ENCODE measurements around the gene NPIPB9. TPM values are rescaled to one million over a fixed set of nuclear protein-coding genes. Genes with fewer than 3 reads are reported as not detected.
"Not testable (repeated sequence)": the region's sequence is repeated elsewhere in the genome, so short reads cannot be mapped to it uniquely, and the experiment has no call there.

The NPIPB9 gene
- 1 to 10 TPM; 3.3 to 9.5 (median 6.1) TPM for total RNA-seq

DNA sequence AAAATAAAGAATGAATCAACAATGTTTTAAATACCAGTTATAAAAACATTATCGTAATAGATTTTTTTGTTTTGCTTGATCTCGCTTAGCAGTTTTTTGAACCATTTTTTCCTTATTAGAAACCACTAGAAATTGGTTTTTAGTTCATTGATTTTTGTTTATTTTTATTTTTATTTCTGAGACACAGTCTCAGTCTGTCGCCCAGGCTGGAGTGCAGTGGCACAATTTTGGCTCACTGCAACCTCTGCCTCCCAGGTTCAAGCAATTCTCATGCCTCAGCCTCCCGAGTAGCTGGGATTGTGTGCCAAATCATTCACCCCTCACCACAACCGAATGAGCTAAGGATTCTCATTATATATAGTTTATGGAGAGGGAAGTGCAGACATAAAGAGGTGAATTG lies at the start of gene NPIPB9:
TSS of gene NPIPB9 (plus strand) at position 301 of the 400 bp plus-strand sequence.
- H3K4me3 ChIP-seq; DNase-seq (ENCODE audit: low spot score in 2 of 2); H3K27ac ChIP-seq; H3K36me3 ChIP-seq; H3K27me3 ChIP-seq; H3K9me3 ChIP-seq; H3K4me1 ChIP-seq: not testable (repeated sequence)
- WGBS: no CpG with 5 or more reads among the region's 5 CpGs

DNA sequence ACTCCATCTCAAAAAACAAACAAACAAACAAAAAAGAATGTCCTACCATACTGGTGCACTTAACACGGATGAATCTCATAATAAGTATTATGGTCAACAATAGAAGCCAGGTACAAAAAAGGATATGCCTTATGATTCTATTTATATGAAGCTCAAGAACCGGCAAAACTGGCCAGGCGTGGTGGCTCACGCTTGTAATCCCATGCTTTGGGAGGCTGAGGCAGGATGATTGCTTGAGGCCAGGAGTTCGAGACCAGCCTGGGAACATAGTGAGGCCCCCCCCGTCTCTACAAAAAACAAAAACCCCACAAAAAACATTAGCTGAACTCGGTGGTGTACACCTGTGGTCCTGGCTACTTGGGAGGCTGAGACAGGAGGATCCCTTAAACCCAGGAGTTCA lies 47.3 kb upstream of the NPIPB9 start:
- H3K27me3 ChIP-seq; DNase-seq (ENCODE audit: low spot score in 2 of 2); H3K4me3 ChIP-seq; H3K27ac ChIP-seq; H3K36me3 ChIP-seq; H3K4me1 ChIP-seq; H3K9me3 ChIP-seq: not testable (repeated sequence)
- WGBS: no CpG with 5 or more reads among the region's 7 CpGs

DNA sequence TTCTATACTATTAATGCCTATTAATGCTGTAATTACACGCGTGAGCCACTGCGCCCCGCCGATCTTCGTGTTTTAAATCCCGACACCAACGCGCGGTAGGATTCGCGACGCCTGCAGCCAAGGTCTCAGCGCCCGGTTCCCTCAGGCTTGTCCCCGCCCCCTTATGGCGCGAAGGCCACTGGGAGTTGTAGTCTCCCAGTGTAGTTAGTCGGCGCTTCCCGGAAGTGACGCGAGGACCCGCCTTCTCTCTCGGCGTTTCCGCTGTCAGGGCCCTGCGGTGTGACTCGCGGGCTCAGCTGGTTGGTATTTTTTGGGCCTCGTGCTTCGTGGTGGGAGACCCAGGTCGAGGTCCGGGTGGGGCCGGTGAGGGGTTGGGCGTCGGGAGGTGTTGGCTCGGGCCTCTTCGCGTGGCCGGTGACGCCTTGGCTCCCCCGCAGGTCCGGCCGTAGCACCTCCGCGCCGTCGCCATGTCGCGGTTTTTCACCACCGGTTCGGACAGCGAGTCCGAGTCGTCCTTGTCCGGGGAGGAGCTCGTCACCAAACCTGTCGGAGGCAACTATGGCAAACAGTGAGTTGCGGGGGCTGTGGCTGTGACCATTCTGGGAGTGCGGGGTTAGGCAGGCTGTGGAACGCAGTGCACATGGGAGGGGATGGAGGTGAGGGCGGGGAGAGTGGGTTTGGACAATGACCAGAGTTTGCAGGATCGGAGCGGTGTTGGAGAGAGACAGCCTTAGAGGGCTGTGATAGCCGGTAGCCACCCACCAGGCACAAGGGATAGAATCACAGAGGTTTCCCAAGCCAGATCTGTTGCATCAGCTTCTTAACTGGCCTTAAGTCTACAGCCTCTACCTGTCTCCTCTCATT lies 40.1 kb upstream of the NPIPB9 start, which contains the start of gene EIF3C:
TSS of gene EIF3C (plus strand) at position 245 of the 864 bp plus-strand sequence. CDS start at position 468, 223 bp downstream.
- no CpG with 5 or more reads among the region's 66 CpGs for WGBS
- H3K4me3 ChIP-seq: peak within 1 kb of the TSS; percentile 35
- not testable (repeated sequence) for H3K9me3 ChIP-seq; DNase-seq (ENCODE audit: low spot score in 2 of 2); H3K27ac ChIP-seq; H3K36me3 ChIP-seq; H3K4me1 ChIP-seq; H3K27me3 ChIP-seq

DNA sequence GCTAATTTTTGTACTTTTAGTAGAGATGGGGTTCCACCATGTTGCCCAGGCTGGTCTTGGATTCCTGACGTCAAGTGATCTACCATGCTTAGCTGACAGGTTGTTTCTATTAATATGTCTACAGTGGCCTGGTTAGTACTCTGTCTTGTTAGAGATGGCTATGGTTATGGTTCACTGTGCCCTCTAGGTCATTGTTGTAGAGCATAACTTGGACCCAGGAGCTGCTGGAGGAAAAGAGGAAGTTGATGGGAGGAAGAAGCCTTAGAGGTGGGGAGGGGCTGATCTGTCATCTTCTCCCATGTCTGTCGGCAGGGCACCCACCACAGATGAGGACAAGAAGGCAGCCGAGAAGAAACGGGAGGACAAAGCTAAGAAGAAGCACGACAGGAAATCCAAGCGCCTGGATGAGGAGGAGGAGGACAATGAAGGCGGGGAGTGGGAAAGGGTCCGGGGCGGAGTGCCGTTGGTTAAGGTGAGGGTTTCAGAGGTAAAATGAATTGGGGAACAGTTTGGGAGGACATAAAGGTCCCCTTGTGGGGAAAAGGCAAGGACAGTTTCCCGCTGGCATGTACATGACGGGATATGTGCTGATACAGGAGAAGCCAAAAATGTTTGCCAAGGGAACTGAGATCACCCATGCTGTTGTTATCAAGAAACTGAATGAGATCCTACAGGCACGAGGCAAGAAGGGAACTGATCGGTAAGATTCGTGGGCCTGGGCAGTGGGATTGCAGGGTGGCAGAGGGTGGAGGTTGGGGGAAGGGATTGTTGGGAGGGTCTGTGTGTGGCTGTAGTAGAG lies 28.5 kb upstream of the NPIPB9 start:
- H3K9me3 ChIP-seq; H3K27ac ChIP-seq; H3K27me3 ChIP-seq; H3K36me3 ChIP-seq; DNase-seq (ENCODE audit: low spot score in 2 of 2); H3K4me1 ChIP-seq; H3K4me3 ChIP-seq: not testable (repeated sequence)
- WGBS: 84% methylated on average over 13 of the region's 15 CpGs

DNA sequence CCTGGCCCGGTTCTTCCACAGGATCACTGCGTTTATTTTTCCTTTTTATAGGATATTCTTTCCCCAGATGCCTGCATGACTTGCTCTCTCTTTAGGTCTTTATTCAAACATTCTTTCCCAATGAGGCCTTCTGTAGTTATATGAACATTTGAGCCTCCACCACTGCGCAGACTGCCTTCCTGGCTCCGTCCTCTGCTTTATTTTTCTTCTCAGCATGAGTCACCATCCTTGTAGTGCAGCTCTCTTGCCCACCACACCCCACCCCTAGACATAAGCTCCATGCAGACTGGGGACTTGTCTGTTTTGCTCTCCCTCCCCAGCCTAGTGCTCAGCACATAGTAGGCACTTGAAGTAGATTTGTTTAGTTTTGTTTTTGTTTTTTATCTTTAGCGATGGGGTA lies 20.3 kb upstream of the NPIPB9 start:
- H3K36me3 ChIP-seq; H3K9me3 ChIP-seq; H3K27me3 ChIP-seq; H3K27ac ChIP-seq; H3K4me1 ChIP-seq; DNase-seq (ENCODE audit: low spot score in 2 of 2); H3K4me3 ChIP-seq: not testable (repeated sequence)
- WGBS: no CpG with 5 or more reads among the region's 5 CpGs

DNA sequence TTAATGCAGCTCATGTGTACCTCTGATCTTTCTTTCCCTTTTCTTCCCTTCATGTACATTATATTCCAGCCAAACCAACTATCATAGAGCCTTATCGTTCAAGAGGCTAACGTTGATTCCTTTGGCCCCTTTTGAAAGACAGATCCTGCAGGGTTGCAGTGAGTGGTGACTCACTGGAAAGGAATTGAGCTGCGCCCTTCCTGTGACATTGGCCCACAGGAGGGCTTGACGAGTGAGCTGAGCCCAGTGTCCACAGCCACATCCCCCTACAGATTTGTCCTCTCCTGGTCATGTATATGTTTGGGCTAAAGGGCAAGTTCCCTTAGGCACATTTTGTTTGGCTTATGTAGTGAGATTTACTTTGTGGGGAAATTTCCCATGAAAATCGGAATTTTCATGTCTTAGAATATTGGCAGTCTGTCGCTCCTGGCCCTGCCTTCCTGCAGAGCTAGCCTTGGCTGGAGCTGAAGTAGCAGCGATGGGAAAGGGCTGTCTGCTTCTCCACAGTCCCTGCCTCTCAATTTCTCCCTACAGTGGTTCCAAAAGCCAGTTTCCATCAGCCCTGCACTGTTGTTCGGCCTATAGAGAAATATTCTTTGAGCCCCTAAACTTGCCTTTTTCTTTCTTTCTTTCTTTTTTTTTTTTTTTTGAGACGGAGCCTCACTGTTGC lies 19.0 kb upstream of the NPIPB9 start:
- not testable (repeated sequence) for H3K4me3 ChIP-seq; DNase-seq (ENCODE audit: low spot score in 2 of 2); H3K4me1 ChIP-seq; H3K27ac ChIP-seq; H3K36me3 ChIP-seq; H3K9me3 ChIP-seq; H3K27me3 ChIP-seq
- no CpG with 5 or more reads among the region's 9 CpGs for WGBS

DNA sequence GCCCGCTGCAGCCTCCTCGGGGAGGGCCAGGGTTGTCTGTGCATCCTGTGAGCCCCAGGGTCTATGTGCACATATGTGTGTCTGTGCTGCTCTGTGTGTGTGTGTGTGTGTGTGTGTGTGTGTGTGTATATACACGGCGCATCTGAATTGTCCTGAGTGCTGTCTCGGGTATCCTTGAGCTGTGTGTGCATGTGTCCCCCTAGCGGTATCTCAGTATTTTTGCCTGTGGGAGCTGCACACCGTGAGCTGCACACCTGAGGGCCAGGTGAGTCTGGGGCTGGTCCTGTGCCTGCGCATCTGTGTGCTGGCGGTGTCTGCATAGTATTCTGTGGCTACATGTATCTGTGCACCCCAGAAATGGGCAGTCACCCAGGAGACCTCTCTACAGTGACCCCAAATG lies 11.8 kb upstream of the NPIPB9 start:
- WGBS: no CpG with 5 or more reads among the region's 9 CpGs

DNA sequence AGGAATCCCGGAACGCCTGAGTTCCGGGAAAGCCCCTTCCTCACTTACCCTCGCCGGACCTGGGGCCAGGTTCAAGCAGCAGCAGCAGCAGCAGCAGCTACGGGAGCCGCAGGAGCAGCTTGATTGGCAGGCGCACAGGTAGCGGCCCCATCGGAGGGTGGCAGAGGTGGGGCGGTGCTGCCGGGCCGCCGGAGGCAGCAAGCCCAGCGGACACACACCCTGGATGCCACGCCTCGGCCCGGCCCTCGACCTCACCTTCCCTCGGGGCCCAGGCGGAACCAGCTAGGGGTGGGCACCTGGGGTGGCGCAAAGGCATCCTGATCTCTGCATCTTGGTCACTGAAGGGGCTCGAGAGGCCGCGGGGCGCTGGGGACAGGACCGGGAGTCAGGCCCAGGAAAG lies 11.0 kb upstream of the NPIPB9 start:
- no CpG with 5 or more reads among the region's 27 CpGs for WGBS
- H3K4me3 ChIP-seq; DNase-seq (ENCODE audit: low spot score in 2 of 2); H3K4me1 ChIP-seq; H3K27me3 ChIP-seq; H3K36me3 ChIP-seq; H3K27ac ChIP-seq; H3K9me3 ChIP-seq: not testable (repeated sequence)

More for the DNA sequence above, 11.8 kb upstream of the NPIPB9 start:
- not testable (repeated sequence) for H3K9me3 ChIP-seq; H3K36me3 ChIP-seq; DNase-seq (ENCODE audit: low spot score in 2 of 2); H3K27me3 ChIP-seq; H3K4me1 ChIP-seq; H3K27ac ChIP-seq; H3K4me3 ChIP-seq

DNA sequence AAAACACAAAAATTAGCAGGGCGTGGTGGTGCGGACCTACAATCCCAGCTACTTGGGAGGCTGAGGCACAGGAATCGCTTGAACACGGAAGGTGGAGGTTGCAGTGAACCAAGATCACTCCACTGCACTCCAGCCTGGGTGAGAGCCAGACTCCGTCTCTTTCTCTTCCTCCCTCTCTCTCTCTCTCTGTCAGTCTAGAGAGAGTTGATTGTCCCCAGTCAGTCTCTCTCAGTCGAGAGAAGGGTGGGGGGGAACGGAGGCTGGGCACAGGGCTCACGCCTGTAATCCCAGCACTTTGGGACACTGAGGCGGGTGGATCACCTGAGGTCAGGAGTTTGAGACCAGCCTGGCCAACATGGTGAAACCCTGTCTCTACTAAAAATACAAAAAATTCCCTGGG lies 10.3 kb upstream of the NPIPB9 start:
- not testable (repeated sequence) for H3K27ac ChIP-seq; DNase-seq (ENCODE audit: low spot score in 2 of 2); H3K27me3 ChIP-seq; H3K4me1 ChIP-seq; H3K9me3 ChIP-seq; H3K4me3 ChIP-seq; H3K36me3 ChIP-seq
- no CpG with 5 or more reads among the region's 9 CpGs for WGBS

DNA sequence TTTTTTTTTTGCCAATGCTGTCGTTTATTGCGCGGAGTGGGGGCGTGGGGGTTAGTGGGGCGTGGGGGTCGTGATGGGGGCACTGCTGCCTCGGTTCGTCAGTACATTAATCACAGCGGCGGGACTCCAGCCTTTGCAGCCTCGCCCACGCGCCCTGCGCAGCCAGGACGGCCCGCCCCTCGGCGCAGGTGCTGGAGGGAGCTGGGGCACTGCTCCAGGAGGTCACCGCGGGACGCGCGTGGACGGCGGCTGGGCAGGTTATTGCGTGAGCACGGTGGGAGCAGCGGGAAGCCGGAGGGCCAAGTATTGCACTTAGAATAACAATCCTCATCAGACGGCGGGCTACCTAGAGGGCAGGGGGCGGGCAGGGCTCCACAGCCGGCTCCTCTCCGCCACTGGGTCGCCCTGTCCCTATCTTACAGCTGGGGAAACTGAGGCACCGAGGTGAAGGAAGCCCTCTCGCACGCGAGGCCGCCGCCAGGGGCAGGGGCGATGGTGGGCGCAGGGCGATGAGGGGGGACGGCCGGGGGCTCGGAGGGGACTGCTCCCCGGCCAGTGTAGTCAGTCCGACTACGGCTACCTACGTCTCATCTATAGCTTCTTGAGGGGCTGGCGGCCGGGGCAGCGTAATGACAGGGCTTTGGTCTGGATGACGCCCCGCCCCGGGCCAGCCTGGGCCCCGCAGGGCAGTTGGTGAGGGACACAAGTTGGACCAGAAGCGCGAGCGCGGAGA lies 4.8 kb upstream of the NPIPB9 start:
- not testable (repeated sequence) for H3K27ac ChIP-seq; H3K9me3 ChIP-seq; H3K27me3 ChIP-seq; H3K4me3 ChIP-seq; H3K36me3 ChIP-seq; DNase-seq (ENCODE audit: low spot score in 2 of 2); H3K4me1 ChIP-seq
- 25% methylated on average over 8 of the region's 62 CpGs for WGBS

Data from suprapubic skin (tissue), 4 donors.